HL-60 (cell line): ENCODE measurements around the gene POLR3A.

ENCODE experiments used
- DNase-seq, 2 experiments: peaks; one replicate each; pipeline ENCODE4 v3.0.0-alpha.2; 2010 to 2020; ENCODE audit warnings: low read depth in 1 of 2, low spot score in 1 of 2
- H3K27ac ChIP-seq: fragments of 250-450 bp; sonication (Bioruptor Pico); replicated peaks from 2 replicates; pipeline ENCODE4 v1.5.1; 2020; ENCODE audit warnings: mild to moderate bottlenecking, moderate library complexity
- H3K27me3 ChIP-seq: fragments of 250-450 bp; sonication (Bioruptor Pico); 2 replicates; pipeline ENCODE4 v1.5.1; 2021; ENCODE audit warnings: mild to moderate bottlenecking, moderate library complexity; ENCODE audit not compliant: insufficient read depth, poor library complexity, severe bottlenecking
- H3K4me3 ChIP-seq: replicated peaks from 2 replicates; pipeline ENCODE4 v1.5.1; 2011; ENCODE audit warnings: mild to moderate bottlenecking, control low read depth, low read length; ENCODE audit not compliant: insufficient read depth
- CTCF ChIP-seq: IDR thresholded peaks from one replicate; pipeline ENCODE4 v1.5.1; 2011; ENCODE audit warnings: low read length, control low read depth, inconsistent platforms; ENCODE audit not compliant: insufficient read depth
- GABPA ChIP-seq: IDR thresholded peaks from 2 replicates; pipeline ENCODE4 v1.6.1; 2012; ENCODE audit warnings: low read depth
- POLR2AphosphoS5 ChIP-seq: IDR thresholded peaks from 2 replicates; pipeline ENCODE4 v1.6.1; 2012; ENCODE audit warnings: low read depth
- REST ChIP-seq: IDR thresholded peaks from 2 replicates; pipeline ENCODE4 v1.6.1; 2012; ENCODE audit warnings: low read depth; ENCODE audit not compliant: insufficient replicate concordance
- SPI1 ChIP-seq: IDR thresholded peaks from 2 replicates; pipeline ENCODE4 v1.6.1; 2012; ENCODE audit warnings: low read depth, mild to moderate bottlenecking, borderline replicate concordance

POLR3A gene

DNA sequence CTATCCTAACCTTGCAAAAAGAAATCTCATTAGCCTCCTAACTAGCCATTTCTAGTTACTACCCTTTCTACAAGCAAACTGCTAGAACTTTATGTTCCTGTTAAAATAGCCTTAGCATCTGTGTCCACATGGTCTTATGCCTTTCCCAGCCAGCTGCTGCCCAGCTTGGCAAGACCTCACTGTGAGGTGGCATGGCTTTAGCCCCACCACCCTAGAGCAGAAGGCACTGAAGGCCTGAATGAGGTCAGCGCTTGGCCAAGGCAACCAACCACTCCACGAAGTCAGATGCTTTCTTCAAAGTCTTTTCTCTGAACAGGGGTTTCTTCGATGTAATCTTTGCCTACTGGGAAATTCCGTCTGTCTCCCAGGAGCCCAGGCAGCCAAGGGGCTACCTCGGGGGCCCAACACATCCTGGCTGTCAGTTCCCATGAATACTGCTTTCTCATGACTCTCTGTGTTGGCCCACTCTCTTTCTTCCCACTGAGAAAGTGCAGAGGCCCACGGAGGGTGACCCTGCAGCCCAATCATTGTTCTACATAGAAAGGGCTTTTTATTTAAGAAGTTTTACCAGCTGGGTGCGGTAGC, 41.6 kb downstream of the POLR3A start:
- Histone ChIP-seq H3K27me3 (no peaks in the 10 kb centered on the region), H3K4me3 (no peak overlapping the region)

DNA sequence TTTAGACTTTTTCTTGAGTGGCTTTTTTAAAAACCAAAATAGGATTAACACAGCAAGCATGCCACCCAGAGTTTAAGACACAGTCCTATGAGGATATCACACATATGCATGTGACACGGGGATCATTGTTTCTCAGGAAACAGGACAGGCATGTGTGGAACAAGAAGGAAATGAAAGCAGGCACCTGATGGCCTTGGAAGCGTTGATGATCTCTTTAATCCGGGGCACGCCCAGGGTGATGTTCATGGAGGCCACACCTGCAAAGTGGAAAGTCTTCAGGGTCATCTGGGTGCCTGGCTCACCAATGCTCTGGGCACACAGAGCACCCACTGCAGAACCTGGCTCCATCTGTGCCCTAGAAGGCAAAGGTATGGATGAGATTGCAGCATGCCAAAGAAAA, 44.3 kb downstream of the POLR3A start:
- DNase-seq = no peak
- no peak for TF ChIP-seq POLR2AphosphoS5
- no peak for TF ChIP-seq CTCF
- no peak for TF ChIP-seq GABPA
- TF ChIP-seq REST = no peak
- TF ChIP-seq SPI1 = no peak
- H3K27ac ChIP-seq = no peak overlapping the region

More for the DNA sequence above, 41.6 kb downstream of the POLR3A start:
- no peak overlapping the region for H3K27ac ChIP-seq
- no peak for DNase-seq
- TF ChIP-seq GABPA = no peak
- TF ChIP-seq SPI1 = no peak
- no peak for TF ChIP-seq CTCF
- TF ChIP-seq REST = no peak
- no peak for TF ChIP-seq POLR2AphosphoS5

DNA sequence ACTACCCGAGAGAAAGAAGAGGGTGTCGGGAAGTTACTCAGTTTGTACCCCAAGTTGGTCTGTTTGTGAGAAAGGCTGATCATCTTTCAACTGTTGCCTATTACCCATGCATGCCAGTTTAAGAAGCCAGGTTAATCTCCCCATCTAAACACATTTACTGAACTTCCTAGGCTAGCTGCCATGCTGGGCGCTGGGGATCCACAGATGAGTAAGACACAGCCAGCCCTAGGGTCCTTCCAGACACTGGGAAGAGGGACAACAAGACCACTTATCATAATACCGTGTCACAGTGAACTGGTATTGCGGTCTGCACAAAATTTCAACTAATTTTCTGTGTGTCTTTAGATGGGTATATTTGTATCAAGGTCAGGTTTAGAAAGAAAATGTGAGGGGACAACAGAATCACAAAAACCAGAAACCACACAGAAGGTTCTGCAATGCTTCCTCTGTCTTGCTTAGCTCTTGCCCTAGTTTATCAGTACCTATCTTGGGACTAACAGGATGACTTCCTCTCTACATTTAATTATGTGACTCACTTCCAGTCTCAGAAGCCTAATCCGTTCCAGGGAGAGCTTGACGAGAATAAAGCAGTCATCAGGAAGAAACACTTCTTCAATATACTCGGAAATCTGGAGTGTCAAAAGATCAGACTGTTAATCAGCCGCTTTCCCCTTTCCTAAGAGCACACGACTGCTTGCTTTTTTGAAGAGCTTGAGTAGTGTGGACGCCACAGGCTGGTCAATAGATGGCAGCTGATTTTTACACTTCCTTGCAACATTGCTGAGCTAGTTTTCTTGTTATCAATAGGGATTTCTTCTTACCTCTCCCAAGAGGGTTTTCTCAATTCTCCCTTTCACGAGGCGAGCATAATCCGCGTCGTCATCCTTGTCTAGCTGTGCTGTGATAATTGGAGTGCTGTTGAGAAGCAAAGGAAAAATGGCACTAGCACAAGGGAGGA, 45.7 kb downstream of the POLR3A start:
- no peaks in the 10 kb centered on the region for H3K27me3 ChIP-seq
- H3K4me3 ChIP-seq = no peak overlapping the region
- no peak overlapping the region for H3K27ac ChIP-seq
- DNase-seq = no peak
- no peak for TF ChIP-seq GABPA
- TF ChIP-seq REST = no peak
- TF ChIP-seq POLR2AphosphoS5 = no peak
- no peak for TF ChIP-seq SPI1
- no peak for TF ChIP-seq CTCF

More for the DNA sequence above, 44.3 kb downstream of the POLR3A start:
- Histone ChIP-seq H3K4me3 (no peak overlapping the region), H3K27me3 (no peaks in the 10 kb centered on the region)
